SK-N-MC (cell line): ENCODE data around the gene FOXP4.

ENCODE experiments used
- EZH2 ChIP-seq: fragments of 200-600 bp; sonication (generic); IDR thresholded peaks from one replicate; pipeline ENCODE4 v1.6.1; 2017; ENCODE audit warnings: antibody characterized with exemption
- POLR2AphosphoS5 ChIP-seq: IDR thresholded peaks from 2 replicates; pipeline ENCODE4 v1.6.1; 2012; ENCODE audit warnings: mild to moderate bottlenecking, low read depth, low read length, borderline replicate concordance

- TF ChIP-seq POLR2AphosphoS5, result no peak
- no peak for TF ChIP-seq EZH2
Measured at GRCh38 chr6:41634657-41635056, 88.5 kb downstream of the FOXP4 start.
